HG03095 (cell line): ENCODE data around the gene SYNE1.
"Not testable (repeated sequence)": the region's sequence is repeated elsewhere in the genome, so short reads cannot be mapped to it uniquely, and the experiment has no call there.

Experiments
- ATAC-seq: cut with Tn5 transposase; IDR thresholded peaks from one replicate; pipeline ENCODE4 v1.9.1; 2021; ENCODE audit warnings: moderate library complexity; ENCODE audit not compliant: unreplicated experiment

SYNE1 gene

DNA sequence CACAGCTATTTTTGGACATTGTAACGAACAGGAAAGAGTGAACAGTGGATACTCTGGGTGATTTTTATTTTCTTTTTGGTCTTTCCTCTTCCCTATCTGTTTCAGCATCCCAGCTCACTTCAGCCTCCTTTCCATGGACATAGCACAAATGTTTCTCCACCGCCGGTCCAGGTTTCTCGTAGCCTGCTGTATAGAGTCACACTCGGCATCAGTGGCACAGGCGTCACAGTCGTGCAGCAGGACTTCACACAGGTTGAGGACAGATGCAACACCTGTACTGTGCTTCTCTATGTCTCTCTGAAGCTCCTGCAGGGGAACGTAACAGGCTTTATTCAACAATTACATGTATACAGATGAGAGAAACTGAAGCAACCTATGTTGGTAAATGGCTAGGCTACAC lies 481.4 kb downstream of the SYNE1 start:
- no peak for ATAC-seq

DNA sequence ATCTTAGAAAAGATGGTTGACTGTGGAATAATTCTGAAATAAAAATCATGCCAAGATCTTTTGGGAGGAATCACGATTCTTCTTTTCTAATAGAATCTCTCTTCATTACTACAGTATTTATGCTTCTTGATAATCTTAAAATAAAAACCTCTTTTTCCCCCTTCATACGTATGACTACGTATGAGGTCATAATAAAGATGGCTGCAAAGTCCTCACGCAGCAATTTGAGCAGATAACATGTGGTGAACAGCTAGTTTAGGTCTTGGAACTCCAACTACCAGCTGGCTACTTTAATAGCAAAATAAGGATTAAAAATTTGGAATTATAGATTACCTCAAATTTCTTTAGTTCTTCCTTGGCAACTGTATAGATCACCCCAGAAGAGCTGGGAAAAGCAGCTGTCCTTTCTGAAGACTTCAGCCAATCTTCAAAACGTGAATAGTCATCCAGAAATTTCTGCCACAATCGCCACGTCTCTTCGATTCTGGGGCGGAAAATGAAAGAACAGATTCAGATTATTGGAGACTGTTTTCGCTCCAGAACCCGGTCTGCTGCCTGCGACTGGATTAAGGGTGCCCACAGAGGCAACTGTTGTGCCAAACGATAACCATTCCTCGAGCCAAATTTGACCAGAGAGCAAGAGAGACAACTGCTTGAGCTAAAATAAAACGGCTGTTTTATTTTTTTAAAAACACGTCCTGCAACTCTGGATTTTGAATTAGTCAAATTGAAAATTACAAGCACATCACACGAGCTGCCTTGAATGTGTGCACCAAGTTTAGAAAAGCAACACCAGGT lies 482.4 kb downstream of the SYNE1 start:
- ATAC-seq, result no peak

DNA sequence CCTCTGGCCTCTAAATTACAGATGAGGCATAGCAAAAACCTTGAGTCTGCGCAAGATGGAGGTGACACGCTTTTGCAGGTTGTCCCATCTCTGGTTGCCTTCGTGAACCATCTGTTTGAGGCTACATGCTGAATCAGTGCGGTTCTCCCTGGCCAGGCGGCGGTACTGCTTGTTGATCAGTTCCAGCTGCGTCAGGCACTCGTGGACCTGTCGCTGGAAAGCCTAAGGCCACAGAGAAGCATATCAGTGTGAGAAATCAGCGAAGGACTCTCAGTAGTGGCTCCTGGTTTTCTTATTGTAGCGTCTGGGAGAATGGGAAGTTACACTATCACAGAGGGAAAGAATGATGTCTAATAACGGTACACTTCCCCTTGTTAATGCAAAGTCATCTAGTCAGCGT lies 485.2 kb downstream of the SYNE1 start:
- ATAC-seq, result no peak

DNA sequence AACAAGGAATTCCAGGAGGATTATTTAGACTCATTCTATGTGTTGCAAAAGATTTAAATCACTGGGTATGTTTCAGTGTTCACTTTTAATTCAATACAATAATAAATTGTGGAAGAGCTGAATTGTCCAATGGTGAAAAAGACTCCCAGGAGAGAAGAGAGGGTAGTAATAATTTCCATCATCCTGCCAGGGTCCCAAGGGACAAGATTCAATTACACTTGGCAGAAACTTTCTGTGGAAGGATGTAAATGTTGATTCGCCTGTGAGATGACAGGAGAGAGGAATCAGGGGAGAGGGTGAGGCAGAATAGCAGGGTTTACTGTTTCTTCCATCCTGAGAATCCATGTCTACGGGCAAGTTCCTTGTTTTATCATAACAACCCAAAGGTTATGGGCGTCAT lies 487.0 kb downstream of the SYNE1 start:
- no peak for ATAC-seq

DNA sequence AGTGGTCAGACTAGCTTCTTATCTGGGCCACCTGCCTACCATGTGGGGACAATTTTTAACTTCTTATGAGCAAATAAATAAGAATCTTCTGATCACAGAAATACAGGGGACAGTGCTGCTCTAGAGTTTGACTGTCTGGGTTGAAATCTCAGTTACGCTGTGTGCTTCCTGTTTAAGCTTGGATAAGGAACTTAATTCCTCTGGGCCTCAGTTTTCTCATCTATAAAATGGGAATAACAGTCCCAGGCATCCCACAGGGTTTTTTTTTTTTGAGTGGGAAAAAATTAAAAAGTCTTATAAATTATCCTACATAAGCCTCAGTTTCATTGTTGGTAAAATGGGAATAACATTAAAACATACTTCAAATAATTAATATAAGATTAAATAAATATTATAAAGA lies 488.8 kb downstream of the SYNE1 start:
- no peak for ATAC-seq

DNA sequence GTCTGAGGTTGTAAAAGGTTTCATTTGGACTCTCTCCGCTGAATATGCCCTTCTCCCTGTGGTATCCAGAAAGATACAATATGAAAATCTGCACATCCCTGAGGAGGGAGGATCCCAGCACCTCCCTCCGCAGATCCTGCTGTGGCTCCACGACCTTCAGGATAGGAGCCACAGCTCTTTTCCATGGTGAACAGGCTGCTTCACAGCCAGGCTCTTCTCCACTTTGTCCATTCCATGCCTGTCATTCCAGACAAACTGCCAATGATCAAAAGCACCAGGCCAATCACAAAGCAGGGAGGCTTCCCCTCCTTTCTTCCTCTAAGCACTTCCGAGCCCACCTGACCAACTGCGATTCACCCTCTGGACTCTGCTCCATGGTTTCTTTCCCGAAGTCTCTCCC lies 489.9 kb downstream of the SYNE1 start:
- ATAC-seq, result no peak

DNA sequence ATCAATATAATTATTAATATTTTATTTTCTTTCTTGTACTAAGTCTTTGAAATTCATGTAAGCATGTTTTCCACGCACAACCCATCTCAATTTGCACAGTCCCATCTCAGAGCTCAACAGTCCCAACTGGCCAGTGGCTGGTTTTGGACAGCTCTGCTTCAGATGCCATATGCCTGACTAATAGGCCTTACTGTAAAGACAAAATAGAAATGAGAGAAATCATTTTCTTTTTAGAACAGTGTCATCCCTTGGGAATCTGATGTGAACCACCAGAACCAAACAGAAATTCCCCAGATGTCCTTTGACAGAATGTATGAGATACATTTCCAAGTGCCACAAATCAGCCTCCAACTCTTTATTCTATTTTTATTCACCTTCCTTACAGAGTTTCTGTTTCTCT lies 490.8 kb downstream of the SYNE1 start:
- no peak for ATAC-seq

DNA sequence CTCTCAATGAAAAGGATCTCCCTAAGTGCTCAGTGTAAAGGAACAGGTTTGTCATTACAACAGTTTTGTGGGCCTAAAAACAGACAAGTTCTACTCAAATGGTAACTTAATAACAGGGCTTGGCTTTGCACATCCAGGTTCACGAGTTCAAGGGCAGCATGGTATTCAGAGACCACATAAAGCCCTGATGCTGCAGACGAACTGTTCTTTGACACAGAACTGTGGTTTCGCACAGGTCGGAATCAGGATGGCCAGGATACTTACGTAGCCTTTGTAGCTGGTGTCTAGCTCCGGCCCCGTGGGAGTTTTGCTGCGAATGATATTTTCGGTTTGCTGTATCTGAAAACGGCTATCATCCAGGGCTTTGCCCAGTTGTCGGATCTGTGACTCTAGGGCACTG lies 493.8 kb downstream of the SYNE1 start:
- no peak for ATAC-seq

DNA sequence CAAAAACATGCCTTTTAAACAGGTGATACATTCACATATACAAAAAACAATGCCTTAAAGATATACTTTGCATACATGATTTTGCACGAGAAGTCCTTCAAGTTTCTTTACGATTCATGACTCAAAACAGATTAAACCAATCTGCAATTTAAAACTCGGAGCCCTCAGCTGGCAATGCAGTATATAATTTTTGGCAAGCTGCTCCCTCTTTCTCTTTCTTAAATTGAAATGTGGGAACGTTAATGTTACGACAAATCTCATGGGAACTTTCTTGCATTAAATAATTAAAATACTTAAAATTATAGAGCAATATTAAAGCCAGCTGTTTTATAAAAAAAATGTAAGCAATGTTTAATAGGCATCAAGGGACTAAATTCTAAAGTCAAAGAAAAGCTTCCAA lies 495.1 kb downstream of the SYNE1 start:
- no peak for ATAC-seq

DNA sequence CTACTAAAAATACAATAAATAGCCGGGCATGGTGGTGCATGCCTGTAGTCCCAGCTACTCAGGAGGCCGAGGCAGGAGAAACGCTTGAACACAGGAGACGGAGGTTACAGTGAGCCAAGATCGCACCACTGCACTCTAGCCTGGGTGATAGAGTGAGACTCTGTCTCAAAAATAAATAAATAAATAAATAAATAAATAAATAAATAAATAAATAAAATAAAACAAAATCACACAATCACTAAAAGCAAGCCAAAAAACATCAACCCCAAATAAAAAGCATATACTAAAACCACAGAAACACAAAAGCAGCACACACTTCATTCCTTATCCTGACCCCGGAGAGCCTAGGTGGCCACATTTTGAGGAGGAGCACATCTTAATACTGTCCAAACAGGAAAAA lies 498.8 kb downstream of the SYNE1 start:
- ATAC-seq, result not testable (repeated sequence)

DNA sequence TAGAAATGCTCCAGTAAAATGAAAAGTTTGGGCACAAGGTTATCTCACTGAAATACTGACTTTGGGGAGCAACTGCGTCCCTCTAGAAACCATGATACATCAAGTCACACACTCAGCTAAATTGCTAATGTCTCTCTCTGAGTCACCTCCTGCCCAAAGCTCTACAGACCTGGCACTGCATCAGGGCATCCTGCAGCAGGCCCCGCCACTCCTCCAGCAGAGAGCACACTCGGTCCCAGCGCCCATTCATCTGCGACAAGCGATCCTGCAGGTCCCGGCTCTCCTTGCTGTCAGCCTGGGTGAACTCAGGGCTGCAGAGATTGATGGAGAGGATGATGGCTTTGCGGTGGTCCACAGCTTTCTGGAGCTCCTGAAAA lies 500.7 kb downstream of the SYNE1 start:
- ATAC-seq, result no peak

DNA sequence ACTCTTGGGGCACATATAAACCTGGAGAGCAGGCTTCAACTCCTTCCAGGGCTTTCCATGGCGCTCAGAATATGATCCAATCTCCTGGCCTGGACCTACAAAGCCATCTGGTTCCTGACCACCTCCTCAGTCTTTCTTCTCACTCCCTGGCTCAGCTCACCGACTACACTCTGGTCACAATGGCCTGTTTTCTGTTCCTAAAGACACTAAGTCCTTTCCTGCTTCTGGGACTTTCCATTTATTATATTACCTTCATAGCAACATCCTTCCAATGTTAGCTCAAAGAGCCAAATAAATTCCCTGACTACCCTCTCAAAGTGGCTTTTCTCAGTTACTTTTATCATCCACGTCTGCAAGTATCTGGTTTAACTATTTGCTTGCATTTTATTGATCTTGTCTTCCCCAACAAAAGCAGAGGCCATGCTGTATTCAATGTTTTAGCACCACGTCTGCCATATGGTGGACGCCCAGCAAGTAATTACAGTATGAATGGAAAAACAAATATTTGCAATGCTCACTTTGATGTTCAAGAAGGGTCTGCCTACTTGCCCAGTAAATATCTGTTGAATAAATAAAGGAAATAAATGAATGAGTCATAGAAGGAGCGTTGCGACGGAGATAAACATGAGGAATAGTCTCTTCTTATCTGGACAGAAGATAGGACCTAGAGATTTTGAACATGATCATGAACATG lies 501.3 kb downstream of the SYNE1 start:
- no peak for ATAC-seq

DNA sequence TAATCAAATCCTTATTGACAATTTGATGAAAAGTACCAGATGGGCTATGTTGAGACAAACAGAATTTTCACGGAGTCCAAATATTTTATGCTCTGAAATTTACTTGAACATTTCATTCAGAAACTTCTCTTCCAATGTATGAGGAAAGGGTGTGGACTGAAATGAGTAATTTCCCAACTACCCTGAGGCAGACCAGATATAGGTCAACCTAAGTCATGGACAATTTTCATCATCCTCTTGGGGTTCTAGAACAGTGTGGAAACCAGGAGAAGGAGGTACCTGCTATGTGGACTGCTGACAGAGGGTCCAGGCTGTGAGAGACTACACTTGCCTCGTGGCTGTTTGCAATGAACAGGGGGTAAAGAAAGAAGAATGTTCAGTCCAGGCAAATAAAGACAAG lies 506.7 kb downstream of the SYNE1 start:
- ATAC-seq, result no peak

DNA sequence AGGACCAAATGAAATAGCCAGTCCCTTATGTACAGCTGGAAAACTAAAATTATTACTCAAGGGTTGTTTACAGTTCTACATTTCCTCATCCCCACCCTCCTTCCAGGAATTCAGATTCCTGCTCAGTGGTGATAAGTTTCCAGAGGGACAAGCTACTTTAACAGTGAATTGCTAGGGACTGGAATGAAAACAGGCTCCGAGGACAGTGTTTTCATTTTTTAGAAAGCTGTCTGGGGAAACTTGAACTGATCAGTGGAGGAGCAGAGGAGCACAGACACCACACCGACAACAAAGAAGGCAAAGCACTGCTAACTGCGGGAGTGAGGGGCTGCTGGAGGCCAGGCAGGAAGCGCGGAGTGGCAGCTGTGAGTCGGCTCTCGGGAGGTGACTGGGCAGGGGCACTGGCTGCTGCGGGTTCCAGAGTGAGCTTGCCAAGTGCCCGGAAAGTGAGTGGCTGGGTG lies 507.4 kb downstream of the SYNE1 start:
- no peak for ATAC-seq

DNA sequence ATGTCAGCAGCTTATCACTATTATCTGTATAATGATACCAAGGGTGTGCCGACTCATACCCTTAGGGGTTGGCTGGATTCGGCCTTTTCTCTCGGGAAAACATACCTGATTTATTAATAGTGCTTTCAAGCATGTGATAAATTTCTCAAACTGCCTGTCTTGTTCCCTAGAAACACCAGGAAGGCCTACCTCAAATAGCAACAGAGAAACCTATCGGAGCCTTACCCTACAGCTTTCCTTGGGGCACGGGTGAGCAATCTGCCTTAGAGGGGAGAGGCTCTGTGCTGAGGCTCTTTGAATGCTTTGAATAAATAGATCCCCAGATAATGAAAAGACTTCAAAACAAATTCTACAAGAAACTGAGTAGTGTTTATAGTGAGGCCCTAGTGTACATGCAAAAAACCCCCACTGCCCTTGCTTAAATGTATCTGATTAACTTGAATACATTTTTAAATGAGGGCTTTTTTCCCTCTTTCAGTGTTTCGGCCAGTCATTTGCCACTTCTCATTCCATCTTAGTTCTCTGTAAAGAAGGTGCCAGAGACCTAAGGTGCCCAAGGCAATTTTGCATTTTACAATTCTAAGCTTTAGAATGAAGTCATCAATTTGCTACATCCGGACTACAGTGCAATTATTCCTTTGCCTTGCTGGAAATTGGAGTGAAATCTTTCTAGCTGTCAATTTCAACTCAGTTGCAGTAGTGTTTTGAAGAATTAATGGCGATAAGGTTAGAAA lies 509.6 kb downstream of the SYNE1 start:
- ATAC-seq, result no peak

DNA sequence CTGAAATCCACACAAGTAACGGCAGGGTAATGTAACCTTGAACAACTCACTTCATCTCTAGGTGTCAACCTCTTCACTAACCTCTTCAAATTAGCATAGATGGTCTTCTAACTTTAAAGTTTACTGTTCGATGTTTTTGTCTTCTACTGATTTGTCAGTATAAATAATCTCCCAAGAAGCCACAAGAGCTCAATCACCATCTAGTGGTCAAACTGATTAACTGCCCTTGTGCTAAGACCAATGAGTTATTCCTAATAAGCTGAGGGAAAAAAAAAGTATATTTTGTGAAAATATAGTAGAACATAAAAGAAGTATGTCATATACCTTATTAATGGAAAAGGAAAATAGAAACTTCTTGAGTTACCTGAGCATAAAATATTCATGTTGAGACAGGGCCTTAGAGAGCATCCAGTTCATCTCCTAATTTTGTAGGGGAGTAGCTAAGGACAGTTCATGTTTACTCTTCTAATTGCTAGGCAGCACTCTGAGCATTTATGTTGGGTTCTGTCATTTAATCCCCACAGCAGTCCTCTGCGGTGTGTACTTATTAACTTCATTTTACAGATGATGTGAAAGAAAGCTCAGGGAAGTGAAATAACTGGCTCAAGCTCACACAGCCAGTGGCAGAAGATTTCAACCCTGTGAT lies 512.6 kb downstream of the SYNE1 start:
- peak; percentile 72 for ATAC-seq

DNA sequence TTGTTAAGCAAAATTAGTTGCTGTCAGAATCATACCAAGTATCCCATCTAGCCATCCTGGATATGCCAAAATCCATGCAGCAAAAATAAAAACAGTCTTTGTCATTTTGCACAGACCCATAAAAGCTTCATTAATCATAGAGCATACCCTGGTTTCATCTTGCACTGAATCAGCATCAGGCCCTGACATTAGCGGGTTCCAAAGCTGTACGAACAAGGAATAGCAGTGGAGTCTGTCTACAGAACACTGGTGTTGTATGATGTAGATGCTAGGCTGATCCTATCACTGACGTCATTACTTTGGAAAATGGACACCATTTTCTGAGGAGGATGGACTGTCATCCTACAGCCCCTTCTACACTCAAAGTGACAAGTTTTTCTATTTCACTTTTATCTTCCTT lies 514.1 kb downstream of the SYNE1 start:
- no peak for ATAC-seq

DNA sequence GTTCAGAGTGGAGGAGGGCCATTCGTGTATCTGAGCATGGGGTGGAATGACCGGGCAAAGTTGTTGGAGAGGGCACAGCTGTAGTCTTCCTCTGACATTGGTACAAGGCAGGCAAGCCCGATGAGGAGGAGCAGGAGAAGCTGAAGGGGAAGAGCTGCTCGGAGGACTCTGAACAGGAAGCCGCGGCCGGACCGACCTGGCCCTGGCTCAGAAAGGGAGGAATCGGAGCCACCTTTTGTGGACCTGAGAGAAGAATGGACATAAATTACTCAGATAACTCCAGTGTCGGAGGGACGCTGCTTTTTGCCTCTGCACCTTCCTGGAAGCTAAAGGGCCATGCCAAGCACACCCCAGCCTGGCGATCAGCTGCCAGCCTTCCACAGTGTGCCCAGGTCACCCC lies 514.7 kb downstream of the SYNE1 start:
- no peak for ATAC-seq

DNA sequence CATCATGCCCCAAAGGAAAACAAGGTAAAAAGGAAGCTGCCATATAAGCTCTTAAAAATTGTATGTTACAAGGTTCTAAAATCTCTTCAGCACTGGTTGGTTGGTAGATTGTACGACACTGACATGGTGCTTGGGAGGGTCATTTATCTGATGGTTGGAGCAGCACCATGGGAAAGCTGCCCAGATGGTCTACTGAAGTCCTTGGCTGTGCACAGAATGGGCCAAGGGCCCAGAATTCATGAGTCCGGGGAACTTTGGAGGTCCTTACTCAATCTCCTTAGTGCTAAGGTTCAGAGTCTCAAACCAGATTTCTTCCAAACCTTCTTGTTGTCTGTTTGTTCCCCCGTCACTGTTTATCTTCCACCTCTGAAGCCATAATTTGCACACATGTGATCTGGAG lies 515.3 kb downstream of the SYNE1 start:
- ATAC-seq, result no peak

DNA sequence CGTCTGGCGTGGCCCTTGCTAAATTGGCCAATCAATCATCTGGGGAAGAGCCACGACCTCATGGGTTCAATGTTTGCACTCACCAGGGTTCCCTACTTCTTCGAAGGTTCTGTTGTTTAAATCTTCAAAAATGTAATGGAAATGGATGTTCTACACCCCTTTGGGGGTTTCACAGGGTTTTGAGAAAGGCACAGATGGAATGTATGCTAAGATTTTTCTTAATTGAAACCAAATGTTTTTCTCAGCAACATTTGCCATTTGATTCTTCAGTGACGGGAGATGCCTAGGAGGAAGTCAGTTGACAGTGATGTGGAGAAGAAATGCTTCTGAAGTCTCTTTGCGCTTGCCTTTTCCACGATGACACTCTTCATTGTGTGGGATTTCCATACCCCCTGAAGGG lies 517.3 kb downstream of the SYNE1 start:
- no peak for ATAC-seq

DNA sequence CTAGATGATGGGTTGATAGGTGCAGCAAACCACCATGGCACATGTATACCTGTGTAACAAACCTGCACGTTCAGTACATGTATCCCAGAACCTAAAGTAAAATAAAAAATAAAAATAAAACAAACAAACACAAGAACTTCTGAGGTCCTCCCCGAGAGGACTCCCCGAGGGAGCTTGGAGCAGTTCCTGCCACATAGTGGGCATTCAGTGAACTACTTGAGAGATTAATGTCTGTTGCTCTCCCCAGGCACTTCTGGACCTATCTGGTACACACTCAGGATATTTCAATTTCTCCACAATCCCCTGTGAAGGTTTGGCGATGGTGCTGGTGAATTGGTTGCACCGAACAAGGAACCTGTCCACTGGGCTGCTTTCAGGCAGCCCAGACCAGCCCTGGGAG lies 518.5 kb downstream of the SYNE1 start:
- no peak for ATAC-seq
